ENCODE results near the gene SORL1.

Gene SORL1

GRCh38 chr11:121670266-121670665 is 218.2 kb downstream of the SORL1 start:
- no peak for DNase-seq

GRCh38 chr11:121670805-121671282 is 218.7 kb downstream of the SORL1 start:
- DNase-seq, result no peak

GRCh38 chr11:121671283-121672168 is 219.4 kb downstream of the SORL1 start:
- peak; percentile 64 for DNase-seq

DNA sequence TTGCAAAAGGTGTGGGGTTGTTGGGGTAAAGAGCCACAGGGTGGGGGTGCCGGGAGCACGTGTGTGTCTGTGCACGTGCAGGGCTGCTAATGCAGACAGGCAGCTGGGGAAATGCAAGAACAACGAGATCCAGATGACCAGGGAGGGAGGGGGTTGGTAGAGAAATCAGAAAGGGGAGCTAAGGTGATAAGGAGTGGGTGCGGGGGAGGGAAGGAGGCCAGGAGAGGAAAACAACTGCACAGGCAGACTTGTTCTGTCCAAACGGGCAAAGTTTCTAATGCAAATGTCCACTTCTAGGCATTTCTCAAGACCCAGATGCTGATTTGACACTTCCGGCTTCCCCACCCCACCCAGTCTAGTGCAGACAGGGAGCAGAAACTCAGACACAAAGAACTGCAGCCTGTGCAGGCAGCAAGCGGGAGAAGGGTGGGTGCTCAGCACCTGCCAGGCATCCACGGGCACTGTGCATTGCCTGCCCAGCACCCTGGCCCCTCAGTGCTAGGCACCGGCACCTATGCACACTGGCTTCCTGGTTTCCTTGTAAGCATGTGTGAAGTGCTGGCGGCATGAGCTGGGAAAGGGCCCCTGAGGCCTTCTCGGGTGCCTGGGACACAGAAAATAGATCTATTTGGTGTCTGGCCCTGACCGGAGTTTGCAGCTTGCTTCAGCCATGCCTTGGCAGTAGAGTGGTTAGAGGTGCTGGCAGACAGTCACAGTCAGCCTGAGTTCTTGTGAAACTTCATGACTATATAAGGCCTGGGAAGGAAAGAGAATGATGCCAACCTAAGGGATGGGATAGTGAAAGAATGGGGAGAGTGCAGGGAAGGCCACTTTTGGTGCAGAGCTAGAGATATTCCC is 220.7 kb downstream of the SORL1 start:
- DNase-seq, result no peak

DNA sequence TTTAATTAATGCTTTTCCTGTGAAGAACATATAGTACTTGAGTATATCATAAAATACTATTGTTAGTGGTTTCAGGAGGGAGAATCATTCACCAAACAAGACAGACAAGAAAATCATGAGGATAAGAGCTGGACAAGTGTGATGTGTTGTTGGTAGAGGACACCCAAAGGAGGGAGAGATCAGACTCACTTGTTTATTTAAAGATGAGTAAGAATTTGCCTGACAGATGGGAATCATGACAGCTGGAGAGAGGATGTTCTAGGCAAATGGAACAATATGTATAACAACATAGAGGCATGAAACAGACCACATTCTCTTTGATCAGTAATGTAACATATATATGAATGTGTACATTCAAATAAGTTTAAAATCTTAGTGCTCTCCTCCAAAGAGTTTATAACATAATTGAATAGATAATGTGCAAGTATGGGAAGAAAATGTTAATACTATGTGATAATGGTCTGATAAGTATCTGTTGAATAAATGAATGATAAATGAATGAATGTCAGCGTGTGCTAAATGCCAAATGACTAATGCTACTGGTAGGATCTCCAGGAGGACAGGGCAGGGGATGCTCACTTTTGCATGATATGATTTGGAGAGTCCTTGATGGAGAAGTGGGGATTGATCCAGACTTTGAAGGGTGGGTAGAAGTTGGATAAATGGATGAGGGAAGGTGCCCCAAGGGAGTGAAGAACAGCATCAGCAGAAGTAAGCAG is 229.6 kb downstream of the SORL1 start:
- DNase-seq, result no peak
